GM10266 (cell line): ENCODE measurements around the gene PSAP.

Source experiments
- DNase-seq: peaks from one replicate; pipeline ENCODE4 v3.0.0; 2012; ENCODE audit errors: extremely low spot score
- CTCF ChIP-seq: IDR thresholded peaks from 2 replicates; pipeline ENCODE4 v1.5.1; 2012; ENCODE audit warnings: mild to moderate bottlenecking, low read depth; ENCODE audit not compliant: control insufficient read depth, insufficient read depth; ENCODE audit errors: missing control alignments

Gene PSAP

GRCh38 chr10:71827852-71828251, 23.2 kb downstream of the PSAP start:
- no peak for DNase-seq
- no peak for TF ChIP-seq CTCF

- DNase-seq = no peak
- TF ChIP-seq CTCF = no peak
These were observed 25.8 kb downstream of the PSAP start for GRCh38 chr10:71825217-71825616.

- TF ChIP-seq CTCF = no peak
- no peak for DNase-seq
These were observed 26.7 kb downstream of the PSAP start for GRCh38 chr10:71824333-71824732.

- TF ChIP-seq CTCF = no peak
- no peak for DNase-seq
These were observed 27.7 kb downstream of the PSAP start for GRCh38 chr10:71823356-71823755.

- no peak for DNase-seq
These were observed 28.9 kb downstream of the PSAP start for GRCh38 chr10:71821909-71822763.

GRCh38 chr10:71820966-71821365, 30.1 kb downstream of the PSAP start:
- no peak for TF ChIP-seq CTCF
- no peak for DNase-seq

More at GRCh38 chr10:71821909-71822763, 28.9 kb downstream of the PSAP start:
- no peak for TF ChIP-seq CTCF

- no peak for TF ChIP-seq CTCF
- DNase-seq = no peak
These were observed 31.1 kb downstream of the PSAP start for GRCh38 chr10:71819985-71820384.
